Activated B cell treated with CpG ODN at 0.5 μM for 24 hours (primary cell): ENCODE results near the gene PIEZO1. TPM values are rescaled to one million over a fixed set of nuclear protein-coding genes. Genes with fewer than 3 reads are reported as not detected.

ENCODE experiments used
- ATAC-seq: fragments of 200-7000 bp; cut with Tn5 transposase; one replicate; pipeline ENCODE4 v1.10.0; 2021; ENCODE audit warnings: low read depth, mild to moderate bottlenecking, moderate library complexity
- CTCF ChIA-PET: fragments of 350-600 bp; sonication (Branson Sonifier 250); formaldehyde crosslinking; loops from one replicate; lab custom pipeline; 2021; ENCODE audit warnings: antibody characterized with exemption; lab: Charles Lee
- POLR2A ChIA-PET: fragments of 350-600 bp; sonication (Branson Sonifier 250); formaldehyde crosslinking; loops from one replicate; lab custom pipeline; 2021; ENCODE audit warnings: antibody characterized with exemption; lab: Charles Lee
- DNase-seq: peaks from one replicate; pipeline ENCODE4 v3.0.0; 2022
- H3K27ac Mint-ChIP-seq: one replicate; pipeline ENCODE4 v1.8.0; 2020; ENCODE audit warnings: mixed read lengths
- H3K27me3 Mint-ChIP-seq: one replicate; pipeline ENCODE4 v1.8.0; 2021; ENCODE audit warnings: mixed read lengths
- H3K36me3 Mint-ChIP-seq: one replicate; pipeline ENCODE4 v1.8.0; 2021; ENCODE audit warnings: low read depth, mixed read lengths
- H3K4me1 Mint-ChIP-seq: one replicate; pipeline ENCODE4 v1.8.0; 2021; ENCODE audit warnings: mixed read lengths
- H3K4me3 Mint-ChIP-seq: one replicate; pipeline ENCODE4 v1.8.0; 2020; ENCODE audit warnings: mild to moderate bottlenecking, mixed read lengths
- H3K9me3 Mint-ChIP-seq: one replicate; pipeline ENCODE4 v1.8.0; 2020; ENCODE audit warnings: mixed read lengths
- CTCF ChIP-seq: fragments of 200-600 bp; IDR thresholded peaks from one replicate; pipeline ENCODE4 v1.8.0; 2022; ENCODE audit warnings: antibody characterized with exemption, mild to moderate bottlenecking
- intact Hi-C: fragments of 100-400 bp; cut with micrococcal nuclease; formaldehyde crosslinking; loops from one replicate; pipeline ENCODE4 v1.15.1; 2024
- total RNA-seq: library from RNA; stranded (reverse); gene quantifications from 2 replicates; pipeline ENCODE4 v1.2.3, GENCODE V29; 2022

The PIEZO1 gene
- total RNA-seq, 1 donor from 2014 or later = 85.9 TPM

- peaks cover 7% of the 10 kb centered on the region for H3K36me3 Mint-ChIP-seq
- DNase-seq (no peak), ATAC-seq (no peak)
- no peaks in the 10 kb centered on the region for H3K9me3 Mint-ChIP-seq
- H3K27me3 Mint-ChIP-seq = no peaks in the 10 kb centered on the region
- H3K27ac Mint-ChIP-seq = peak overlapping the region; percentile 19
- H3K4me3 Mint-ChIP-seq = no peak overlapping the region
- intact Hi-C loops = no loop called here
- no peak for TF ChIP-seq CTCF
- peaks cover 28% of the 10 kb centered on the region for H3K4me1 Mint-ChIP-seq
- ChIA-PET CTCF (no interaction called here), POLR2A (interaction anchor here (0.7 to 1.7 kb wide), 3 partner anchors 9 to 121 kb away, joined by 3 to 9 read pairs (median 4); partner anchors contain the start of gene ZC3H18)
These were observed 93.7 kb downstream of the PIEZO1 start for GRCh38 chr16:88691129-88691813.

- CTCF ChIA-PET = no interaction called here
- H3K4me3 Mint-ChIP-seq = no peak overlapping the region
- intact Hi-C loops = no loop called here
- no peak for TF ChIP-seq CTCF
- peaks cover 28% of the 10 kb centered on the region for H3K4me1 Mint-ChIP-seq
- H3K36me3 Mint-ChIP-seq = peaks cover 2% of the 10 kb centered on the region
- no peak for ATAC-seq
- H3K27ac Mint-ChIP-seq = peak overlapping the region; percentile 19
- POLR2A ChIA-PET = interaction anchor here (1.3 to 1.7 kb wide), 2 partner anchors 10 kb away, joined by 3 to 9 read pairs; no protein-coding TSS in a partner anchor
- no peak for DNase-seq
- no peaks in the 10 kb centered on the region for H3K9me3 Mint-ChIP-seq
- no peaks in the 10 kb centered on the region for H3K27me3 Mint-ChIP-seq
These were observed 94.5 kb downstream of the PIEZO1 start for GRCh38 chr16:88690341-88691128.

- no peaks in the 10 kb centered on the region for H3K27me3 Mint-ChIP-seq
- ChIA-PET POLR2A (interaction anchor here (0.6 to 2.5 kb wide), 5 partner anchors 12 to 1113 kb away, joined by 4 to 13 read pairs (median 8); no protein-coding TSS in a partner anchor), CTCF (interaction anchor here (3.9 kb wide), 1 partner anchor 13 kb away, joined by 17 read pairs; no protein-coding TSS in a partner anchor)
- no peak overlapping the region for H3K27ac Mint-ChIP-seq
- H3K9me3 Mint-ChIP-seq = no peaks in the 10 kb centered on the region
- H3K4me3 Mint-ChIP-seq = no peak overlapping the region
- no peak for TF ChIP-seq CTCF
- H3K36me3 Mint-ChIP-seq = no peaks in the 10 kb centered on the region
- no peak for ATAC-seq
- intact Hi-C loops = loop anchor here (5.0 to 10.0 kb wide), 2 partner anchors 116 to 233 kb away; partner anchors contain the start of genes ZC3H18 and ZFPM1
- H3K4me1 Mint-ChIP-seq = peaks cover 48% of the 10 kb centered on the region
- no peak for DNase-seq
These were observed 96.8 kb downstream of the PIEZO1 start for GRCh38 chr16:88688013-88688778.

GRCh38 chr16:88687676-88688012 is 97.4 kb downstream of the PIEZO1 start:
- Mint-ChIP-seq H3K36me3 (no peaks in the 10 kb centered on the region), H3K27me3 (no peaks in the 10 kb centered on the region), H3K27ac (no peak overlapping the region), H3K9me3 (no peaks in the 10 kb centered on the region), H3K4me1 (peaks cover 46% of the 10 kb centered on the region), H3K4me3 (peak overlapping the region; percentile 15)
- ChIA-PET CTCF (interaction anchor here (1.2 to 3.9 kb wide), 2 partner anchors 10 to 14 kb away, joined by 3 to 17 read pairs; no protein-coding TSS in a partner anchor), POLR2A (interaction anchor here (0.6 to 2.5 kb wide), 5 partner anchors 13 to 1114 kb away, joined by 4 to 13 read pairs (median 8); no protein-coding TSS in a partner anchor)
- TF ChIP-seq CTCF = no peak
- intact Hi-C loops = loop anchor here (5.0 to 10.0 kb wide), 2 partner anchors 115 to 233 kb away; partner anchors contain the start of genes ZC3H18 and ZFPM1
- no peak for DNase-seq
- no peak for ATAC-seq
